ENCODE results near the gene HSP90AA1.
"Not testable (repeated sequence)": the region's sequence is repeated elsewhere in the genome, so short reads cannot be mapped to it uniquely, and the experiment has no call there.

DNA sequence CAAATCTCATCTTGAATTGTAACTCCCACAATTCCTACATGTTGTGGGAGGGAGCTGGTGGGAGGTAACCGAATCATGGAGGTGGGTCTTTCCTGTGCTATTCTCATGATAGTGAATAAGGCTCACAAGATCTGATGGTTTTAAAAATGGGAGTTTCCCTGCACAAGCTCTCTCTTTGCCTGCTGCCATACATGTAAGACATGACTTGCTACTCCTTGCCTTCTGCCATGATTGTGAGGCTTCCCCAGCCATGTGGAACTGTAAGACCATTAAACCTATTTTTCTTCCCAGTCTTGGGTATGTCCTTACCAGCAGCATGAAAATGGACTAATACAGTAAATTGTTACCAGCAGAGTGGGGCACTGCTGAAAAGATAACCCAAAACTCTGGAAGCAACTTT lies 22.5 kb upstream of the HSP90AA1 start:
- TF ChIP-seq CTCF, POLR2A (IDR thresholded peaks at IDR 0.05): not testable (repeated sequence)
